RPMI8226 (cell line): Measurements from ENCODE around the gene NGEF.
"Not testable (repeated sequence)": the region's sequence is repeated elsewhere in the genome, so short reads cannot be mapped to it uniquely, and the experiment has no call there.

Source experiments
- DNase-seq: peaks from one replicate; pipeline ENCODE4 v3.0.0-alpha.2; 2015

The NGEF gene

DNA sequence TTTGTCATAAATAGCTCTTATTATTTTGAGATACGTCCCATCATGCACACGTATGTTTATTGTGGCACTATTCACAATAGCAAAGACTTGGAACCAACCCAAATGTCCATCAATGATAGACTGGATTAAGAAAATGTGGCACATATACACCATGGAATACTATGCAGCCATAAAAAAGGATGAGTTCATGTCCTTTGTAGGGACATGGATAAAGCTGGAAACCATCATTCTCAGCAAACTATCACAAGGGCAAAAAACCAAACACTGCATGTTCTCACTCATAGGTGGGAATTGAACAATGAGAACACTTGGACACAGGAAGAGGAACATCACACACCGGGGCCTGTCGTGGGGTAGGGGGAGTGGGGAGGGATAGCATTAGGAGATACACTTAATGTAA is 6.6 kb upstream of the NGEF start:
- DNase-seq, result not testable (repeated sequence)

- DNase-seq, result no peak
These were observed 4.9 kb upstream of the NGEF start for GRCh38 chr2:233017947-233018346.

GRCh38 chr2:233015019-233015645 is 2.1 kb upstream of the NGEF start:
- no peak for DNase-seq

GRCh38 chr2:233013650-233014049 is 594 bp upstream of the NGEF start:
- no peak for DNase-seq

GRCh38 chr2:233012301-233012971 is 620 bp downstream of the NGEF start:
- no peak for DNase-seq

DNA sequence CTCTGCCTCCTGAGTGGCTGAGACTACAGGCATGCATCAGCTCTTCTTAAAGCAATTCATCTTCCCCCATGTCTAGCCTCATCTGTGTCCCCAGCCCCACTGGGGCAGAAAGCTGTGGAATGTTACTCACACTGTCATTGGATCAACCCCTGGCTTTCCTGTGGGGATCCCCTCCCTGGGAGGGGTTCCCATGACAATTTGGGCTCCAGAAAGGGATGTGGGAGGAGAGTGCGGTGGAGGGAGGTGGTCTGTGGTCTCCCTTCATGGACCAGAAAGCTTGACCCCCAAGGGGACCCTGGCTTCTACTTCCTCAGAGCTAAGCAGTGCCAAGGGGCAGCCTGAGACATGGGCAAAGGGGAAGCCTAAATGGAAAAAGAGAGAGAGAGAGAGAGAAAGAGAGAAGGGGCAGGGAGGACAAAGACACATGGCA is 1.3 kb downstream of the NGEF start:
- no peak for DNase-seq

DNA sequence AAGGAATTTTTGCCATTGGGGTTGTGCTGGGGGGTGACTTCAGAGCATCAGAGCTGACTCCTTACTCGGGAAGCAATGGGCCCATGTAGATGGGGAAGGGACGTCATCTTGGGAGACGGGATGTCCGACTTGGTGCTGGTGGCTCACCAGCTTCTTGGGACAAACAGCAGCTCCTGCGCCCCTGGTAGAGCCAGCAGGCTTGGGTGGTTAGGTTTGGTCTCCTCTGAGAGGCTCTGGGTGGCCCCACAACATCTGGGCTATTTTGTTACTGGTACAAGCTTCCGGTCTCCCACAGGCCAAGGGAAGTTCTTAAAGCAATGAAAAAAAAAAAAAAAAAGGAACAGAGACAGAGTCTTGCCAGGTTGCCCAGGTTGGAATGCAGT is 1.8 kb downstream of the NGEF start:
- no peak for DNase-seq

DNA sequence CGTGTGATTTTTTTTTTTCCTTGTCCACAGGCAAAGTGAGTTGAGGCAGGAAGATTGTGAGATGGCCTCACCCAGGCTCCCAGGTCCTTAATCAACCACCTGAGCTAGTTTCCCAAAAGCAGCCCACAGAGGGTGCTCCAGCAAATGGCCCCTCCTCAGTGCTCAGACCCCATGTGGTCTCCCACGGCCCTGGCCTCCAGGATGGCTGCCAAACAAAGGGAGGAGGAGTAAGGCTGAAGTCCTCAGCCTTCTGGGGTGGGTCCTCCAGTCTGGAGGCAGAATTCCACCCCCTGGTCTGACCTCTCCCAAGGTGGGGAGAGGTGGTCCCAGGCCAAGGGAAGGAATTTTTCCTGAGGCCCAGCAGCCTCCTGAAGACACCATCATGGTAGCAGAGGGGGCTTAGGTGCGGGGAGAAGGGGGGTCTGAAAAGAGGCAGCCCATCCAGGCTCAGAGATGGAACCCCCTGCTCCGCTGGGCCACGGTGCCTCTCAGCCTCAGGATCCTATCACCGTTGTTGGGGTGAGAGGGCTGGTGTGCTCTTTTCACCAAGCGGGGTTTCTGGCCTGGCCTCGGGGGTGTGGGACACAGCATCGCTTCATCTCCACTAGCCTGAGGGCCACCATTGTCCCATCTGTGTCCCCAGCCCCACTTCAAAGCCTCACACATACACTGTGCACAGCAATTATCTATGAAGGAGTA is 2.3 kb downstream of the NGEF start:
- no peak for DNase-seq

DNA sequence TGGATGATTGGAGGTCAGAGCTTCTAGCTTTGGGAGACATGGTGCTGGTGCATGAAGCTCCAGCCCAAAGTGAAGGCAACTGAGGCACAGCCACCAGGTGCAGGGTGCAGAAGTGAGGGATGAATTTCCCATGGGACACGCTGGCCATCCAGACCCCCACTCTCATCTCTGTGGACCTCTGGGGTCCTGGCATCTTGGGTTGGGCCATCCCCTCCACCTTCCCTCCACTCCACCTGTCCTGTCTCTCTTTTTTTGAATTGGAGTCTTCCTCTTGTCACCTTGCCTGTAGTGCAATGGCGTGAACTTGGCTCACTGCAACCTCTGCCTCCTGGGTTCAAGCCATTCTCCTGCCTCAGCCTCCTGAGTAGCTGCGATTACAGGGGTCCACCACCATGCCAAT is 3.4 kb downstream of the NGEF start:
- DNase-seq, result no peak

- no peak for DNase-seq
These were observed 5.3 kb downstream of the NGEF start for GRCh38 chr2:233007739-233008138.

DNA sequence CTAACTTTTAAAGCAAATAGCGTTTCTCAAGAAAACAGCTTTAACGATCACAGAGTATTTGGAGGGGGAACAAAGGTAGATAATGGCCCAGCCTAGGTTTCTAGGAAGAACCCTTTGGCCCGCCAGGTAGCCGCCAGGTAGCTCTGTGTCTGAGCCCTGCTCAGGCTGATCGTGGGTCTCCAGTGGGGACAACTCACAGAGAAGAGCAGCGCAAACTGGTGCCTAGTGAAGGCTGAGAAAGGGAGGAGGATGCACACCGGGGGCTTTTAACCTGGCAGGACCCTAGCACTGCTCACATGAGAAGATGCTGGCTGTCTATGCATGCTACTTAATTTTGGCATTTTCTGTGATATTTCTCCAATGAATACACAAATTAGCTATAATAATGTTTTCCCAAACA is 5.8 kb downstream of the NGEF start:
- DNase-seq, result no peak

- no peak for DNase-seq
These were observed 6.4 kb downstream of the NGEF start for GRCh38 chr2:233006648-233007047.

DNA sequence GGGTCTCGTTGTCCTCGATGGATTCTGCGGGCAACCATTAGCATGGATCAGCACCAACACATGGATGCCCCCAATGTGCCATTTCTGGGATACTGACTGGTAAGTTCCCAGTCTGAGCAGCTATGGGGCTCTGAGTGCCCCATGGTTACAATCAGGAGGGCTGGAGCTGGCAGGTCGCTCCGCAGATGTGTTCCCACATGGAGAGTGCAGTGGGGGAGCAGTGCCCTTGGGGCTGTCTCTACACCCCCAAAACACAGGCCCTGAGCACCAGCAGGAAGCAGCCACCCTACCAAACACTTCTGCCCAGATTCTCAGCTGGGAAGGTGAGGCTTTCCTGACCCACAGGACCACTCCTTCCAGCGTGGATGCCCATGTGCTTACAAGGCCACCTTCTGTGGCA is 8.0 kb downstream of the NGEF start:
- DNase-seq, result no peak

GRCh38 chr2:233003658-233004555 is 9.1 kb downstream of the NGEF start:
- no peak for DNase-seq

GRCh38 chr2:233002829-233003657 is 10.0 kb downstream of the NGEF start:
- no peak for DNase-seq

DNA sequence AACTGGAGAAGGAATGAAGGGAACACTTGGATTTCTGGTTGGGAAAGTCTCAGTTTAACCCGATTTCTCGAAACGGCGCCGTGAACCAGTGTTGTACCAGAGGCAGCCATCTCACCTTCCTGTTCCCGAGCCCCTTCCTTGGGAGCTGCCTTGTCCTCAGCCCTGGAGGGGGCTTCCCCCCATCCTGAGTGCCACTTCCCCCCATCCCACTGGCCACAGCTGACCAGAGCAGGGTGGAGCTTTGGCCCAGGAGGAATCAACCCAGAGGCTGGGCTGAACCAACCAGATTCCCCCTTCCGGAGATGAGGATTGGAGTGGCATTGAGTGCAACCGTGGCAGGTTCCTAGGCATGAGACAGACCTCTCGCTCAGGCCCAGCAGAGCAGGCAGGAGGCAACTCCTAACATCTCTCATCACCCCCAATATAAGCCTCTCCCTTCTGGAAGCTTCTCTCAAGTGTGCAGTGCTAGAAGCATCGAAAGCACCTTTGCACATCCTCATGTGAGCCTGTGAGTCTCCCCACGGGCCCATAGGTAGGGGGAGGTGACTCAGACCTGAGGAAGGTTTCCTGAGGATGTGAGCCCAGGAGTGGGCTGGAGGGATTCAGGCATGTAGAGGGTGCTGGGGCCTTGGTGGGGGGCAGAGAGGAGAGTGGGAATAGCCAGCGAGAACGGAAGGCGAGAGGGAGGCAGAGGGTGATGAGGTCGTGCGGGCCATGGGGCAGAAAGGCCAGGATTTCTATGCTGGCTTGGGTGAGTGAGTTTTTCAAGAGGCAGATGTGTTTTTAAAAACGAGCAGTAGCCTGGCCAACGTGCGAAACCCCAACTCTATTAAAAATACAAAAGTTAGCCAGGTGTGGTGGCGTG is 11.9 kb downstream of the NGEF start:
- DNase-seq, result no peak

DNA sequence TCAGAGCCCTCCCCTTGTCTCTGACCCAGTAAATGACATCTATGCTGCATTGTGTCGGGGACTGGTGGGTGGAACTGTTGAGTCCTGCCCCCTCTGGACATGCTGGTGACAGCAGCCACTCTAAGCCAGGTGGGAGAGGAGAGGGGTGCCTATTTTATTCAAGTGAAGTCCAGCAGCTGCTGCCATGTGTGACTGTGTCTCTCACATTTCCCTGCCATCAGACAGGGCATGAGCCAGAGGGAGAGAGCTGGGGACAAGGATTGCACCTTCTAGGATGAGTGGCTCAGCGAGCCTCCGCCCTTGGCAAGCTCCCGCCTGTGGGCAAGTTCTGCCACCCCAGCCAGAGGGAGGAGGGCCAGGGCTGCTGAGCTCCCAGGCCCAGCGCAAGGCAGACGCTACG is 13.7 kb downstream of the NGEF start:
- no peak for DNase-seq

- DNase-seq, result no peak
These were observed 14.4 kb downstream of the NGEF start for GRCh38 chr2:232998666-232998985.

DNA sequence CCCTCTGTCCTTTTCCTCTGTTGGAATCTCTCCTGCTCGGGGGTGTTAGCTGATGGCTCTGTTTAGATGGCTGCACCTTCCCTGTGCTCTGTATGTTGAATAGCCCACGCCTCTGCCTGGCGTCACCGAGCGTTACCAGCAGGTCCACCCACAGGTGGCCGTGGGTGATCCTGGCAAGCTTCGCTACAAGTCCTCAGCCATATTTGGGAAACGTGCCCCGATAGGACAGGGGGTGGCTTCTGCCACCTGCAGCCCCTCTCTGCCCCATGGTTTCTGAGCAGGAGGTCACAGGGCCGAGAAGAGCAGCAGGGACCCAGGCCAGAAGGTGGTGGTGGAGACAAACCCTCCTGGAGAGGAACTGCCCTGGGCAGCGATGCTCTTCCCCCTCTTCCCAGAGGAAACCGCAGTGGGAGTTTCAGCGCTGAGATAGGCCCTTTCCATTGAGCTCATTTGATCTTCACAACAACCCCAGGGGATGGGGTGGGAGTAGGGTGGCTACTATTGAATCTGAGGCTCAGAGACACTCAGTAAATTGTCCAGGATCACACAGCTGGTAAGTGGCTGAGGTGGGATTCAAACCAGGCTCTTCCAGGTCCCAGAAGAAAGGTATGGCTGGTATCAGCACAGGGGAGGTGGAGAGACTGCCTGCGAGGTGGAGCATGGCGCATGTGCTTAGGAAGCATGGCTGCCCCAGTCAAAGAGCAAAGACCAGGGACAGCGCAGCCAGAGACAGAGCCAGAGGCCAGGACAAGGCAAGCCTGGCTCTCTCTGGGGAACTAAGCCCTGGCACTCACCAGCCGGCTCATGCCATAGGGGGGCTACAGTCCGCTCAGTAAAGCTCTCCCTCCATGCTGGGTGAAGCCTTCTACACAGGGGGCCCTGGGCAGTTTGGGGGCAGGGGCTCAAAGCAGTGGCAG is 15.0 kb downstream of the NGEF start:
- DNase-seq, result no peak

GRCh38 chr2:232994446-232994845 is 18.6 kb downstream of the NGEF start:
- no peak for DNase-seq
